Ectodermal cell (in vitro differentiated cells): Measurements from ENCODE around the gene RAB6B.
A peak's percentile ranks its signal among the peaks of the same experiment; 100 is the strongest.

Source experiments
- H3K27ac ChIP-seq: 2 replicates; pipeline ENCODE4 v1.7.0; 2013; ENCODE audit warnings: mild to moderate bottlenecking, low read depth, low read length; ENCODE audit not compliant: insufficient read depth, poor library complexity, severe bottlenecking
- H3K27me3 ChIP-seq: 2 replicates; pipeline ENCODE4 v1.7.0; 2013; ENCODE audit warnings: mild to moderate bottlenecking, low read length; ENCODE audit not compliant: insufficient read depth, control insufficient read depth, poor library complexity, severe bottlenecking
- H3K36me3 ChIP-seq: one replicate; pipeline ENCODE4 v1.7.0; 2013; ENCODE audit warnings: low read length; ENCODE audit not compliant: control insufficient read depth, insufficient read depth
- H3K4me1 ChIP-seq: one replicate; pipeline ENCODE4 v1.7.0; 2013; ENCODE audit warnings: low read length; ENCODE audit not compliant: control insufficient read depth, insufficient read depth
- H3K4me3 ChIP-seq: 2 replicates; pipeline ENCODE4 v1.7.0; 2013; ENCODE audit warnings: low read depth, low read length, control low read depth; ENCODE audit not compliant: insufficient read depth
- H3K9me3 ChIP-seq: 2 replicates; pipeline ENCODE4 v1.7.0; 2013; ENCODE audit warnings: mild to moderate bottlenecking, low read length, moderate library complexity; ENCODE audit not compliant: control insufficient read depth
- WGBS, 2 experiments: methylation state at CpG; one replicate each; pipeline ENCODE4 v1.1.7; 2013; ENCODE audit warnings: missing lambda C conversion rate in 2 of 2; 5-methylcytosine and 5-hydroxymethylcytosine counted together

The RAB6B gene

DNA sequence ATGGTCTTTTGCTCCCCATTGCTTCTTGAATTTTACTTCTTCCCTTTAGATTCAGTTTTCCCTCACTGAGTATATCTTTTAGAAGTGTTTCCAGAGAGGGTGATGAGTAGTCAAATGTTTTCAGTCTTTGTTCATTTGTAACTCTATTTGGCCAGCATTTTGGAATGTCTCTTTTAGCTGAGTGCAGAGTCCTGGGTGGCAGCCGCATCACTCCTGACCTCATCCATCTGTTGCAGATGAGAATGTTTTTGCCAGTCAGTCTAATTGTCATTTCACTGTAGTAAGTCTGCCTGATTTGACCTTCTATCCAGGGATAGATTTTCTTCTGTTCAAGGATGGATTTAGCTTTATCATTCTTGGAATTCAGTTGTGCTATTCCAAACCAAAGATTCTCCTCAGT lies 82.8 kb downstream of the RAB6B start:
- Histone ChIP-seq H3K27ac (no peak overlapping the region), H3K36me3 (peaks cover 16% of the 10 kb centered on the region), H3K9me3 (no peaks in the 10 kb centered on the region), H3K27me3 (no peaks in the 10 kb centered on the region), H3K4me1 (no peaks in the 10 kb centered on the region), H3K4me3 (no peak overlapping the region)
- WGBS, 2 experiments: 92 to 100% methylated on average over 1 of the region's 1 CpG

DNA sequence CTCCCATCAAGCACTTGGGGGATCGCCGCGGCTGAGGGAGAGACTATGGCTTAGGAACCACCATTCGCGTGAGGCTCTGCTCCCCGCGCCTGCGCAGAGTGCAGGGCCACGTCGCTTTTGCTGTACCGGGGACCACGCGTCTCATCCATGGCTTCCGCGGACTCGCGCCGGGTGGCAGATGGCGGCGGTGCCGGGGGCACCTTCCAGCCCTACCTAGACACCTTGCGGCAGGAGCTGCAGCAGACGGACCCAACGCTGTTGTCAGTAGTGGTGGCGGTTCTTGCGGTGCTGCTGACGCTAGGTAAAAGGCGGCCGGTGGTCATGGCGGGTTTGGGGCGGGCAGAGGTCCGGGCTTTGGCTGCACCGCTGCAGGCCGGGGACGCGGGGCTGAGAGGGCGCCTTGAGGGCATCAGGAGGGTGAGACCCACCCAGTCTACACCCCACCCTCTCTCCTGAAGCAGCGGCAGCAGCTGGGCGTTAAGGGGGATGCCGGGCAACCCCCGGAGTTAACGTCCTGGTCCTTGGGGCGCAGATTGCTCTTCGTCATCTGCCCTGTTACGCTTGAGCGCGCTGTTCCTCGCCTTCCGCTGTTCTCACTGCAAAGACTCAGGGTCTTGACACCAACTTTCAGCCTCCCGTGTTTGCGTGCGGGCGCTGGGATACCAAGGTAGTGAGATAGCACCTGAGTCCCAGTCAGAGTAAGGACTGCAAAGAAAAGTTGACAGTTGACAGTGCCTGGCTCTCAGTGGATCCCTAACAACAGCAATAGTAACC lies 89.8 kb downstream of the RAB6B start, which contains the start of gene SRPRB:
TSS of gene SRPRB (plus strand) at position 114 of the 774 bp plus-strand sequence. CDS start at position 148, 34 bp downstream.
- Histone ChIP-seq H3K36me3 (peaks cover under 1% of the 10 kb centered on the region), H3K27me3 (peaks cover 7% of the 10 kb centered on the region), H3K4me3 (peak within 1 kb of the TSS; percentile 98), H3K9me3 (no peaks in the 10 kb centered on the region), H3K4me1 (no peaks in the 10 kb centered on the region), H3K27ac (peak within 1 kb of the TSS; percentile 58)
- WGBS, 2 experiments: 0 to 1% methylated on average over 53 of the region's 53 CpGs

DNA sequence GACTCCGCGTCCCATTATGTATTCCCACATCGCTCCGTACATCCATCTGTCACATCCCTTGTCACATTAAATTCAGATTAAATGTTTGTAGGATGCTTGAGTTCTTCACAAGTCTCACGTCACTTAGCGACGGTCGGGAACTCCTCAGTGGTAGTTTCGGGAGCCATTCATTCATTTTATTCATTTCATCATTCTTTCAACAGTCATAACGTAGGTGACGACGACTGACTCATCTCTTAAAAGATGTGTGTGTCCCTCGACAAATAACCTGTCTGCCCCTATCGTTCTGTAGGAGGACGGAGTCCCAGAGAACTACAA lies 90.3 kb downstream of the RAB6B start:
- peak overlapping the region; percentile 98 for H3K4me3 ChIP-seq
- H3K9me3 ChIP-seq: no peaks in the 10 kb centered on the region
- H3K27ac ChIP-seq: no peak overlapping the region
- peaks cover 7% of the 10 kb centered on the region for H3K27me3 ChIP-seq
- H3K4me1 ChIP-seq: no peaks in the 10 kb centered on the region
- H3K36me3 ChIP-seq: no peaks in the 10 kb centered on the region
- 46 to 47% methylated on average over 15 of the region's 15 CpGs for WGBS, 2 experiments

DNA sequence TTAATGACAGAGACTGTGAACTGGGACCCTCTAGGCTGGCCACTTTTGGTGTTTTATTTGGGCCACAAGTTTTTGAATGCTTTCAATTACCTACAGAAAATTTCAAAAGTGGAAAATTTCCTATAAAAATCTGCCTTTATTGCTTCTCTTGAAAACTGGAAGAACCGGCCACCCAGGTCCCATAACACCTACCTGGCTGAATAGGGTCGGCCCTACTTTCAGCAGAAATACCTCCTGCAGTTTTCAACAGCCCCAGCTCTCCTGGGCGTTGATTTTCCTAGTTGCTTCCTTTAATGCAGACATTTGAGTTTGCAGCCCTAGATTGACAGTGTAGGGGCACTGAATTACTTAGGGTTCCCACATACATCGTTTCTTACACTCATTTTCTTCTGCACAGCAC lies 90.8 kb downstream of the RAB6B start:
- no peaks in the 10 kb centered on the region for H3K4me1 ChIP-seq
- H3K27ac ChIP-seq: no peak overlapping the region
- 87 to 96% methylated on average over 4 of the region's 4 CpGs for WGBS, 2 experiments
- no peak overlapping the region for H3K4me3 ChIP-seq
- peaks cover 7% of the 10 kb centered on the region for H3K27me3 ChIP-seq
- no peaks in the 10 kb centered on the region for H3K9me3 ChIP-seq
- no peaks in the 10 kb centered on the region for H3K36me3 ChIP-seq

DNA sequence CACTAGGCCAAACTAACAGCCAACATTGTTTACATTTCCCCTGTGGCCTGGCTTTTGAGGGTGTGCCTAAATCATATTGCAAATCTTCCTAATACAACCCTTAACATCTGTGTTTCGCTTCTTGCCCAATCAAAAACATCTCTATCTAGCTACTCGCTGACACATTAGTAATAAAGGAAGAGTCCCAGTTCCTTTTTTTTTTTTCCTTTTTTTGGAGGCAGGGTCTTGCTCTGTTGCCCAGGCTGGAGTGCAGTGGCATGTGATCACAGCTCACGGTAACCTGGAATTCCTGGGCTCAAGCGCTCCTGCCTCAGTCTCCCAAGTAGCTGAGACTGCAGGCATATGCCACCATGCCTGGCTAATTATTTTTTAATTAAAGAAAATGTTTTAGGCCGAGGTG lies 92.2 kb downstream of the RAB6B start:
- H3K9me3 ChIP-seq: no peaks in the 10 kb centered on the region
- H3K27me3 ChIP-seq: peaks cover 7% of the 10 kb centered on the region
- H3K4me3 ChIP-seq: no peak overlapping the region
- no peaks in the 10 kb centered on the region for H3K36me3 ChIP-seq
- no peaks in the 10 kb centered on the region for H3K4me1 ChIP-seq
- WGBS, 2 experiments: 89% methylated on average over 5 of the region's 5 CpGs
- H3K27ac ChIP-seq: no peak overlapping the region

DNA sequence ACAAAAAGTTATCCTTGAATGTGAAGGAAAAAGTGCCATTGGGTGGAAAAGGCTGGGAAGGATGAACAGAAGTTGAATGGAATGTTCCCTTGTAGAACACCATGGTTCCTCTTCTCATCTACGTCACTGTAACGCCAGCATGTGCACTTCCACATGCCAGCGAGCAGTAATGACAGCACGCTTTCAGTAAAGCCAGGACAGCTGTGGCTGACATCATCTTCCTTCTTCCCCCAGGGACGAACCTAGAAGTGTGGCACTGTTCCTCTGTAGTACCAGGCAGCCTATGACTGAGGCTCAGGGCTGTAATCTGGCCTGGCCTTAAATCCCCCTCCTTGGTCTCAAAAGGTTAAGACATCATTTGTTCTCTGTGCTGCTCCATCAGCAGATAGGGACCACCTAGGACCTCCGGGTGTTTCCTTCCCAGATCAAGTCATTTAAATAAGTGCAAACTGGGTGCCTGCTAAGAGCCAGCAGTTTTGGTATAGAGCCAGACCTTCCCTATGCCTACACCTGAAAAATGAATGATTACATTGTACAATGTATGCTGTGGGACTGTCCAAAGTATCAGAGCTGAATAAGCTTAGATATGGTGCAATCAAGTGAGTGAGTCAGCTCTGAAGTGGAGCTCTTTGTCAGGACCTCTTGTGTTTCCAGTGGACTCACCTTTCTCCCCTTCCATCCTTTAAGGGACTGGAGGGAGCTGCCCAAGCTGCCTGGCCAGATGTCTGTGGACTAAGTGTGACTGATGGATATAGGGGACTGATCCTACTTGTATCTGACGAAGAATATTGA lies 95.7 kb downstream of the RAB6B start:
- Histone ChIP-seq H3K27me3 (peaks cover 7% of the 10 kb centered on the region), H3K4me3 (no peak overlapping the region), H3K4me1 (no peaks in the 10 kb centered on the region), H3K27ac (no peak overlapping the region), H3K36me3 (no peaks in the 10 kb centered on the region), H3K9me3 (no peaks in the 10 kb centered on the region)
- 83 to 89% methylated on average over 6 to 7 of the region's 7 CpGs for WGBS, 2 experiments

DNA sequence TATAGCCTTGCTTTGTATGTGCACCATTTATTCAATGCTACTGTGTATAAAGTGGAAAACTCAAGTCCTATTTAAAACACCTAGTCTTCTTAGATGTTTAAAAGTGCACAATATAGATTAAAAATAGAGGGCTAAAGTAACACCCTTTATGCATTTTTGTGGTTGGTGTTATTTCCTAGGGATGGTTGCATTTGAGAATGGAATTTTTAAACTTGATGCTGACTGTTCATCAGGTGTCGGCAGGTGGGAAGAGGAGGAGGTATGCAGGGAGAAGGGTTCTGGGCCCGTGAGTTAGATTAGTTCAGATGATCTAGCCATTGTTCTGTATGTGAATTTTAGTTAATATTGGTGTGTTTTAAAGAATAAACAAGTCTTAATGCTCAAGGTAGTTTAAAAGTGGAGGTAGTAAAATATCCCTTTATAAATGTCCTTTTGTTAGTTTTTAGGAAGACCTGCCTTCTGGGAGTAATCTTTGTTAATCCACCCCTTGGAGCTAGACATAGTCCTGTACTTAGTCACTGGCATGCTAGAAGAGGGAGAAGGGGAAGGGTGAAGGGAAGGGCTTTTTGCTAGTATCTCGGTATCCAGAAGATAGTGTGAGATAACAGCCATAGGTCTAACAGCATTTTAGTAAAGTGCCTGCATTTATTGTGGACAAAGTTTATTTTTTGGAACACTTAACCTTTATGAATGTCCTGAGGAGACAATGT lies 98.1 kb downstream of the RAB6B start:
- 90 to 91% methylated on average over 3 of the region's 3 CpGs for WGBS, 2 experiments
- Histone ChIP-seq H3K27me3 (peaks cover 7% of the 10 kb centered on the region), H3K4me1 (no peaks in the 10 kb centered on the region)

DNA sequence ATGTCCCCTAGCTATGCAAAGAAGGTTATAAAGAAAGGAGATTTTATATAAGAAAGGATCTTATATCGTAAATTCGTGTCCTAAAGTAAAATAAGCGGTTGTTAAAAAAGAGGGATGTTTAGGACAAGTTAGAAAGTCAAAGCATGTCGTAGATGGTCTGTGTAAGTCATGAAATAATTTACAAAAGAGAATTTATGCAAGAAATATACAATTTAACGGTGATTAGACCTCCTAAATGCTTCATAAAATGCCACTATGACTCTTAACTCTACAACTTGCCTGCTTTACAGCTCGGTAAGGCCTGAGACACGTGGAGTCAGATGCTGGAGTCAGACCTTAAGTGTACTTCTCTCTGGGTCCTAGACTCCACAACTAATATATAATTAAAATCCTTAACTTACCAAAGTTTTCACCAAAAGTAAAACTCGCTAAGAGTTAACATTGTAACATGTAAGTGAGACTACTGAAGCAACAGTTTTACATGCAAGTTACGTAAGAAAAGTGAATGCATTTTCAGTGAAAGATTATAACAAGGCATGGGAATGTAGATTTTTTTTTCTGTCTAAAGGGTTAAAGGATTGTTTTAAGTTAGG lies 103.4 kb downstream of the RAB6B start:
- WGBS, 2 experiments: 49 to 50% methylated on average over 9 of the region's 9 CpGs
- H3K4me3 ChIP-seq: no peak overlapping the region

More for the DNA sequence above, 98.1 kb downstream of the RAB6B start:
- Histone ChIP-seq H3K36me3 (no peaks in the 10 kb centered on the region), H3K9me3 (no peaks in the 10 kb centered on the region), H3K4me3 (no peak overlapping the region), H3K27ac (no peak overlapping the region)

DNA sequence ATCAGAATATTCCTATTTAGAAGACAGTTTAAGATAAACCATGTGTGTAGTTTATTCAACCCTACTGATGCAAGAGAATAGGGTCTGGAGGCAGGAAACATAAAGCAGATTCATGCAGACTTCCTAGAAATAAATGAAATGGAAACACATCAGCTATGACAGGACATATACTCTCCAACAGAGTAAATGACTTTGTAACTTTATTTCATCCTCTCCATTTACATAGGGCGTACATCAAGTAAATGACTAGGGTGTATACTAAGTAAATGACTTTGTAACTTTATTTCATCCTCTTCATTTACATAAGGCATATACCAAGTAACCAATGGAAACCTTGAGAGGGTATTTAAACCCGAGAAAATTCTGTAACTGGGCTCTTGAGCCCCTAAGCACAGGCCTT lies 107.7 kb downstream of the RAB6B start:
- no peak overlapping the region for H3K27ac ChIP-seq
- no peaks in the 10 kb centered on the region for H3K4me1 ChIP-seq

More for the DNA sequence above, 103.4 kb downstream of the RAB6B start:
- Histone ChIP-seq H3K27ac (no peak overlapping the region), H3K9me3 (peaks cover 5% of the 10 kb centered on the region), H3K27me3 (no peaks in the 10 kb centered on the region), H3K36me3 (no peaks in the 10 kb centered on the region), H3K4me1 (no peaks in the 10 kb centered on the region)

More for the DNA sequence above, 107.7 kb downstream of the RAB6B start:
- 70 to 79% methylated on average over 1 to 2 of the region's 2 CpGs for WGBS, 2 experiments
- H3K9me3 ChIP-seq: peaks cover 5% of the 10 kb centered on the region
- no peaks in the 10 kb centered on the region for H3K36me3 ChIP-seq
- H3K27me3 ChIP-seq: no peaks in the 10 kb centered on the region
- H3K4me3 ChIP-seq: no peak overlapping the region
